ENCODE results near the gene GGT6.

The GGT6 gene

DNA sequence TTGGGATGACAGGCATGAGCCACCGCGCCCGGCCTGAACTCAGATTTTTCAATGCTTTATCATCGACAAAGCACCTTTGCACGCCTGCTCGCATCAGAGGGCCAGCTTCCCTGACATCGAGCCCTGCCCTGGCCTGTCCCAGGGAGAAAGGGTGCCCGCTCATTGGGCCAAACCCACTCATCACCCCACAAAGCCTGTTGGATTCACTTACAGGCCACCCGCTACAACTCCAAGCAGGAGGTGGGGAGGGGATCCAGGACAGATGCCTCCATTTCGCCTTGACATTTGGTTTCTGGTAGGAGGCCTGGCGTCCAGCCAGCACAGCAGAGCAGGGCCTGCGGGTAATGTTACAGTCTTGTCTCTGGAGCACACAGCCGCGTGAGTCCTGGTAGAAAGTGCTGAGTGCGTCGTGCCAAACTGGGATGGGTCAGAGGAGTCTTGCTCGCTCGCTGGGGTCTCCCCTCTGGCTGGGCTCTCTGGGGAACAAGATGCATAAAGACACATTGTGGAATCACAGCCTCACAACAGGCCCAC, 43.8 kb upstream of the GGT6 start (continued):
- no peak for TF ChIP-seq ZSCAN18 (tag by site-specific recombination; IDR thresholded peaks at IDR 0.05)
- TF ChIP-seq, protein P1, sequence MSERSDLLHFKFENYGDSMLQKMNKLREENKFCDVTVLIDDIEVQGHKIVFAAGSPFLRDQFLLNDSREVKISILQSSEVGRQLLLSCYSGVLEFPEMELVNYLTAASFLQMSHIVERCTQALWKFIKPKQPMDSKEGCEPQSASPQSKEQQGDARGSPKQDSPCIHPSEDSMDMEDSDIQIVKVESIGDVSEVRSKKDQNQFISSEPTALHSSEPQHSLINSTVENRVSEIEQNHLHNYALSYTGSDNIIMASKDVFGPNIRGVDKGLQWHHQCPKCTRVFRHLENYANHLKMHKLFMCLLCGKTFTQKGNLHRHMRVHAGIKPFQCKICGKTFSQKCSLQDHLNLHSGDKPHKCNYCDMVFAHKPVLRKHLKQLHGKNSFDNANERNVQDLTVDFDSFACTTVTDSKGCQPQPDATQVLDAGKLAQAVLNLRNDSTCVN (tag by site-specific recombination; optimal IDR thresholded peaks at IDR 0.05) = no peak
- no peak for TF ChIP-seq ZNF24 (tag by site-specific recombination; IDR thresholded peaks at IDR 0.05)
- TF ChIP-seq REPIN1 (tag by site-specific recombination; IDR thresholded peaks at IDR 0.05; ENCODE audit: low read depth) = no peak
- no peak for TF ChIP-seq KLF1 (tag by site-specific recombination; IDR thresholded peaks at IDR 0.05)
- no peak for TF ChIP-seq ZNF596 (tag by site-specific recombination; IDR thresholded peaks at IDR 0.05)
- TF ChIP-seq ZNF274 (IDR thresholded peaks at IDR 0.05; ENCODE audit: low read length) = no peak
- TF ChIP-seq ZNF274 (tag by site-specific recombination; IDR thresholded peaks at IDR 0.05; ENCODE audit: borderline replicate concordance) = no peak
- TF ChIP-seq ZNF211 (tag by site-specific recombination; IDR thresholded peaks at IDR 0.05; ENCODE audit: low read depth) = no peak
- TF ChIP-seq ZNF2 (tag by site-specific recombination; IDR thresholded peaks at IDR 0.05) = no peak; the same call in 1 of the 2 replicates
- TF ChIP-seq ZSCAN23 (tag by site-specific recombination; IDR thresholded peaks at IDR 0.05) = no peak
- TF ChIP-seq ZNF214 (tag by site-specific recombination; IDR thresholded peaks at IDR 0.05; ENCODE audit: borderline replicate concordance) = no peak
- TF ChIP-seq KLF16 (tag by site-specific recombination; IDR thresholded peaks at IDR 0.05) = no peak
- no peak for TF ChIP-seq SALL2 (tag by site-specific recombination; IDR thresholded peaks at IDR 0.05; ENCODE audit: borderline replicate concordance)
- no peak; the same call in 1 of the 2 replicates for TF ChIP-seq ZNF335 (tag by site-specific recombination; conservative IDR thresholded peaks at IDR 0.05)
- no peak for TF ChIP-seq ZNF148 (tag by site-specific recombination; IDR thresholded peaks at IDR 0.05; ENCODE audit: borderline replicate concordance)
- TF ChIP-seq ZNF221 (tag by site-specific recombination; IDR thresholded peaks at IDR 0.05; ENCODE audit: borderline replicate concordance) = no peak
- no peak for TF ChIP-seq FEZF1 (tag by site-specific recombination; IDR thresholded peaks at IDR 0.05)
- no peak for TF ChIP-seq ZNF404 (tag by site-specific recombination; IDR thresholded peaks at IDR 0.05)
- TF ChIP-seq ZNF341 (tag by site-specific recombination; IDR thresholded peaks at IDR 0.05; ENCODE audit: low read depth) = 0 out of 2 replicates have a peak, but pooled peaks have one; percentile 15
- no peak for TF ChIP-seq SETDB1 (IDR thresholded peaks at IDR 0.05; ENCODE audit: insufficient read length, low read length)
- no peak for TF ChIP-seq HOXD13 (CRISPR knock-in tag; IDR thresholded peaks at IDR 0.05; ENCODE audit: borderline replicate concordance)
- peak; percentile 99 for TF ChIP-seq ZIC2 (tag by site-specific recombination; IDR thresholded peaks at IDR 0.05)
- TF ChIP-seq ZNF677 (tag by site-specific recombination; IDR thresholded peaks at IDR 0.05) = no peak
- TF ChIP-seq ZNF501 (tag by site-specific recombination; IDR thresholded peaks at IDR 0.05) = no peak
- no peak for TF ChIP-seq OVOL3 (tag by site-specific recombination; IDR thresholded peaks at IDR 0.05)
- TF ChIP-seq ZBTB1 (tag by site-specific recombination; IDR thresholded peaks at IDR 0.05) = no peak
- TF ChIP-seq, protein P2, sequence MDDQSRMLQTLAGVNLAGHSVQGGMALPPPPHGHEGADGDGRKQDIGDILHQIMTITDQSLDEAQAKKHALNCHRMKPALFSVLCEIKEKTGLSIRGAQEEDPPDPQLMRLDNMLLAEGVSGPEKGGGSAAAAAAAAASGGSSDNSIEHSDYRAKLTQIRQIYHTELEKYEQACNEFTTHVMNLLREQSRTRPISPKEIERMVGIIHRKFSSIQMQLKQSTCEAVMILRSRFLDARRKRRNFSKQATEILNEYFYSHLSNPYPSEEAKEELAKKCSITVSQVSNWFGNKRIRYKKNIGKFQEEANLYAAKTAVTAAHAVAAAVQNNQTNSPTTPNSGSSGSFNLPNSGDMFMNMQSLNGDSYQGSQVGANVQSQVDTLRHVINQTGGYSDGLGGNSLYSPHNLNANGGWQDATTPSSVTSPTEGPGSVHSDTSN (CRISPR knock-in tag; IDR thresholded peaks at IDR 0.05) = peak; percentile 75
- TF ChIP-seq, protein P3, sequence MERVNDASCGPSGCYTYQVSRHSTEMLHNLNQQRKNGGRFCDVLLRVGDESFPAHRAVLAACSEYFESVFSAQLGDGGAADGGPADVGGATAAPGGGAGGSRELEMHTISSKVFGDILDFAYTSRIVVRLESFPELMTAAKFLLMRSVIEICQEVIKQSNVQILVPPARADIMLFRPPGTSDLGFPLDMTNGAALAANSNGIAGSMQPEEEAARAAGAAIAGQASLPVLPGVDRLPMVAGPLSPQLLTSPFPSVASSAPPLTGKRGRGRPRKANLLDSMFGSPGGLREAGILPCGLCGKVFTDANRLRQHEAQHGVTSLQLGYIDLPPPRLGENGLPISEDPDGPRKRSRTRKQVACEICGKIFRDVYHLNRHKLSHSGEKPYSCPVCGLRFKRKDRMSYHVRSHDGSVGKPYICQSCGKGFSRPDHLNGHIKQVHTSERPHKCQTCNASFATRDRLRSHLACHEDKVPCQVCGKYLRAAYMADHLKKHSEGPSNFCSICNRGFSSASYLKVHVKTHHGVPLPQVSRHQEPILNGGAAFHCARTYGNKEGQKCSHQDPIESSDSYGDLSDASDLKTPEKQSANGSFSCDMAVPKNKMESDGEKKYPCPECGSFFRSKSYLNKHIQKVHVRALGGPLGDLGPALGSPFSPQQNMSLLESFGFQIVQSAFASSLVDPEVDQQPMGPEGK (tag by site-specific recombination; IDR thresholded peaks at IDR 0.05) = peak; percentile 64
- no peak for TF ChIP-seq ZNF292 (tag by site-specific recombination; IDR thresholded peaks at IDR 0.05; ENCODE audit: borderline replicate concordance, low read depth)
- no peak for TF ChIP-seq ZNF639 (tag by site-specific recombination; IDR thresholded peaks at IDR 0.05)
- TF ChIP-seq ZBTB20 (tag by site-specific recombination; IDR thresholded peaks at IDR 0.05) = no peak

Measured in HEK293 (cell line).